GM18867 (cell line): Measurements from ENCODE around the gene P4HA3.

Experiments used
- ATAC-seq: cut with Tn5 transposase; IDR thresholded peaks from one replicate; pipeline ENCODE4 v1.9.1; 2021; ENCODE audit warnings: mild to moderate bottlenecking, moderate library complexity; ENCODE audit not compliant: unreplicated experiment

The P4HA3 gene

GRCh38 chr11:74318241-74318932, 6.9 kb upstream of the P4HA3 start:
- no peak for ATAC-seq

GRCh38 chr11:74316772-74317505, 5.5 kb upstream of the P4HA3 start:
- ATAC-seq = no peak

- ATAC-seq = no peak
Observed at GRCh38 chr11:74312326-74312725, 886 bp upstream of the P4HA3 start.

GRCh38 chr11:74310857-74311256, 583 bp downstream of the P4HA3 start:
- ATAC-seq = no peak

- no peak for ATAC-seq
Observed at GRCh38 chr11:74307434-74307833, 4.0 kb downstream of the P4HA3 start.

- no peak for ATAC-seq
Observed at GRCh38 chr11:74306435-74307175, 4.8 kb downstream of the P4HA3 start.

- ATAC-seq = no peak
Observed at GRCh38 chr11:74299015-74299414, 12.4 kb downstream of the P4HA3 start.

GRCh38 chr11:74297484-74297883, 14.0 kb downstream of the P4HA3 start:
- no peak for ATAC-seq

GRCh38 chr11:74288911-74289310, 22.5 kb downstream of the P4HA3 start:
- ATAC-seq = no peak

- no peak for ATAC-seq
Observed at GRCh38 chr11:74288161-74288560, 23.3 kb downstream of the P4HA3 start.

GRCh38 chr11:74284466-74284865, 27.0 kb downstream of the P4HA3 start:
- ATAC-seq = no peak

- no peak for ATAC-seq
Observed at GRCh38 chr11:74283580-74284180, 27.8 kb downstream of the P4HA3 start.

GRCh38 chr11:74282914-74283371, 28.5 kb downstream of the P4HA3 start:
- ATAC-seq = no peak

- no peak for ATAC-seq
Observed at GRCh38 chr11:74282421-74282820, 29.0 kb downstream of the P4HA3 start.

- ATAC-seq = no peak
Observed at GRCh38 chr11:74280494-74280893, 30.9 kb downstream of the P4HA3 start.

- no peak for ATAC-seq
Observed at GRCh38 chr11:74279256-74279655, 32.2 kb downstream of the P4HA3 start.

GRCh38 chr11:74278721-74279161, 32.7 kb downstream of the P4HA3 start:
- ATAC-seq = no peak

- no peak for ATAC-seq
Observed at GRCh38 chr11:74278103-74278502, 33.3 kb downstream of the P4HA3 start.

- ATAC-seq = no peak
Observed at GRCh38 chr11:74276581-74276980, 34.9 kb downstream of the P4HA3 start.

GRCh38 chr11:74272276-74272675, 39.2 kb downstream of the P4HA3 start:
- no peak for ATAC-seq

- no peak for ATAC-seq
Observed at GRCh38 chr11:74269161-74269811, 42.2 kb downstream of the P4HA3 start.
